ENCODE data around the gene FHOD3. TPM values are rescaled to one million over a fixed set of nuclear protein-coding genes. Genes with fewer than 3 reads are reported as not detected.

The FHOD3 gene
- total RNA-seq, 1 donor from 2014 or later = 2.5 TPM

GRCh38 chr18:36496022-36496421 lies 198.5 kb downstream of the FHOD3 start:
- no peak overlapping the region for H3K27ac ChIP-seq
- H3K4me1 ChIP-seq = no peaks in the 10 kb centered on the region
- H3K4me3 ChIP-seq = no peak overlapping the region
- ATAC-seq = no peak
- H3K9me3 ChIP-seq = no peaks in the 10 kb centered on the region
- DNase-seq = no peak
- no peak for TF ChIP-seq CTCF (IDR thresholded peaks at IDR 0.05)
- no peaks in the 10 kb centered on the region for H3K27me3 ChIP-seq (ENCODE audit: low read depth)
- no peaks in the 10 kb centered on the region for H3K36me3 ChIP-seq
- intact Hi-C loops (cut with DNase I) = no loop called here

- Histone ChIP-seq H3K4me3 (no peak overlapping the region), H3K27ac (no peak overlapping the region), H3K36me3 (no peaks in the 10 kb centered on the region), H3K9me3 (no peaks in the 10 kb centered on the region), H3K27me3 (ENCODE audit: low read depth) (no peaks in the 10 kb centered on the region), H3K4me1 (no peaks in the 10 kb centered on the region)
- ATAC-seq (no peak), DNase-seq (no peak)
- intact Hi-C loops (cut with DNase I) = no loop called here
- TF ChIP-seq CTCF (IDR thresholded peaks at IDR 0.05) = no peak
Measured at GRCh38 chr18:36499938-36500337, 202.4 kb downstream of the FHOD3 start.

GRCh38 chr18:36501100-36501499 lies 203.6 kb downstream of the FHOD3 start:
- Histone ChIP-seq H3K27me3 (ENCODE audit: low read depth) (no peaks in the 10 kb centered on the region), H3K4me1 (no peaks in the 10 kb centered on the region), H3K36me3 (no peaks in the 10 kb centered on the region), H3K27ac (no peak overlapping the region), H3K4me3 (no peak overlapping the region), H3K9me3 (no peaks in the 10 kb centered on the region)
- intact Hi-C loops (cut with DNase I) = no loop called here
- DNase-seq = no peak
- ATAC-seq = no peak
- TF ChIP-seq CTCF (IDR thresholded peaks at IDR 0.05) = no peak

GRCh38 chr18:36503477-36503876 lies 206.0 kb downstream of the FHOD3 start:
- ATAC-seq = no peak
- H3K36me3 ChIP-seq = no peaks in the 10 kb centered on the region
- H3K9me3 ChIP-seq = no peaks in the 10 kb centered on the region
- H3K4me1 ChIP-seq = no peaks in the 10 kb centered on the region
- intact Hi-C loops (cut with DNase I) = no loop called here
- no peak overlapping the region for H3K4me3 ChIP-seq
- H3K27ac ChIP-seq = no peak overlapping the region
- no peak for TF ChIP-seq CTCF (IDR thresholded peaks at IDR 0.05)
- no peaks in the 10 kb centered on the region for H3K27me3 ChIP-seq (ENCODE audit: low read depth)
- no peak for DNase-seq

DNA sequence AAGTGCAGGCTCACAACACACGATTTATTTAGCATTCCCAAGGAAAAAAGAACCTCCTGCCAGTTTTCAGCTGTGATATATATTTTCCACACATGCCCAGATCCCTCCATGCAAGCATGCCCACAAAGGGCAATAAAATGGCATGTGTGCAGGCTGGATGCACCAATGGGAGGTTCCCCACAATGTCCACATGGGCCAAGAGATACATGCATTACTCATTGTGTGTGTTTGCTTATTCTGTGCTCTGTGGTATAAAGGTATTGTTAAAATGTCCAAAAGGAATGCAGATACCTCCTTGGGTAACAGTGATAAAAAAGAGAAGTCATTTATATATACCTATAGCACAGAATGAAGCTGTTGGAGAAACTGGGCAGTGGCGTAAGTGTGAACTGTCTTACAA lies 207.4 kb downstream of the FHOD3 start:
- no peak for DNase-seq
- intact Hi-C loops (cut with DNase I) = no loop called here
- H3K4me3 ChIP-seq = no peak overlapping the region
- no peak for TF ChIP-seq CTCF (IDR thresholded peaks at IDR 0.05)
- no peaks in the 10 kb centered on the region for H3K4me1 ChIP-seq
- no peak overlapping the region for H3K27ac ChIP-seq
- no peak for ATAC-seq
- no peaks in the 10 kb centered on the region for H3K27me3 ChIP-seq (ENCODE audit: low read depth)
- H3K36me3 ChIP-seq = no peaks in the 10 kb centered on the region
- H3K9me3 ChIP-seq = no peaks in the 10 kb centered on the region

DNA sequence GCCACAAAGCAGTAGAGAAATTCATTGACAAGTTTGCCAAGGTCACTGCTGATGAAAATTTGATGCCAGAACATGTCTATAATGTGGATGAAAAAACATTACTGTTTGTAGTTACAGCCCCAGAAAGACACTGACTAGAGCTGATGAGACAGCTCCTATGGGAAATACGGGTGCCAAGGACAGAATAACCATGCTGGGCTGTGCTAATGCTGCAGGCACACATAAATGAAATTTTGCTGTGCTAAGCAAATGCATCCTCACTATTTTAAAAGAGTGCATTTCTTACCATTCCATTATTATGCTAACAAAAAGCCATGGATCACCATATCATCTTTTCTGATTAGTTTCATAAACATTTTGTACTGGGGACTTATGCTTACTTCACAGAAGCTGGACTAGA lies 208.2 kb downstream of the FHOD3 start:
- Histone ChIP-seq H3K4me3 (no peak overlapping the region), H3K27ac (no peak overlapping the region)
- intact Hi-C loops (cut with DNase I) = no loop called here

More for the DNA sequence above, 208.2 kb downstream of the FHOD3 start:
- no peaks in the 10 kb centered on the region for H3K27me3 ChIP-seq (ENCODE audit: low read depth)
- no peaks in the 10 kb centered on the region for H3K9me3 ChIP-seq
- no peaks in the 10 kb centered on the region for H3K36me3 ChIP-seq
- no peaks in the 10 kb centered on the region for H3K4me1 ChIP-seq
- no peak for TF ChIP-seq CTCF (IDR thresholded peaks at IDR 0.05)
- no peak for DNase-seq
- ATAC-seq = no peak

Data from lower lobe of right lung (tissue), 2 donors.